MCF 10A (cell line): ENCODE results near the gene KCNJ9. TPM values are rescaled to one million over a fixed set of nuclear protein-coding genes. Genes with fewer than 3 reads are reported as not detected.

Experiments
- BruUV-seq: library from RNA; stranded (reverse); fragments of 400-500 nt; replicated peaks from 2 replicates; lab custom pipeline; 2021; lab: Mats Ljungman, UMichigan
- CTCF ChIA-PET: fragments of 300-600 bp; sonication (Branson Sonifier 250); formaldehyde crosslinking; extraction: SDS; loops from one replicate; lab custom pipeline; 2021; ENCODE audit warnings: antibody characterized with exemption, inconsistent platforms; lab: Yijun Ruan, JAX
- POLR2A ChIA-PET: fragments of 300-600, 350-650 bp; sonication (Branson Sonifier 250); formaldehyde crosslinking; extraction: SDS; loops from one replicate; lab custom pipeline; 2020; ENCODE audit warnings: antibody characterized with exemption, inconsistent platforms; lab: Yijun Ruan, JAX
- DNase-seq: peaks from one replicate; pipeline ENCODE4 v3.0.0-alpha.2; 2018; ENCODE audit not compliant: unreplicated experiment
- H3K27ac Mint-ChIP-seq: one replicate; pipeline ENCODE4 v1.8.0; 2022; ENCODE audit warnings: mild to moderate bottlenecking, low read depth, mixed read lengths; ENCODE audit not compliant: unreplicated experiment
- H3K27me3 Mint-ChIP-seq: one replicate; pipeline ENCODE4 v1.8.0; 2022; ENCODE audit warnings: mixed read lengths; ENCODE audit not compliant: insufficient read depth, unreplicated experiment
- H3K36me3 Mint-ChIP-seq: one replicate; pipeline ENCODE4 v1.8.0; 2022; ENCODE audit warnings: mild to moderate bottlenecking, moderate library complexity, mixed read lengths; ENCODE audit not compliant: insufficient read depth, unreplicated experiment
- H3K4me1 Mint-ChIP-seq: one replicate; pipeline ENCODE4 v1.8.0; 2022; ENCODE audit warnings: mixed read lengths; ENCODE audit not compliant: insufficient read depth, unreplicated experiment
- H3K4me3 Mint-ChIP-seq: one replicate; pipeline ENCODE4 v1.8.0; 2022; ENCODE audit warnings: mild to moderate bottlenecking, moderate library complexity, mixed read lengths; ENCODE audit not compliant: unreplicated experiment
- H3K9me3 Mint-ChIP-seq: one replicate; pipeline ENCODE4 v1.8.0; 2022; ENCODE audit warnings: mixed read lengths; ENCODE audit not compliant: unreplicated experiment
- intact Hi-C: fragments of 100-400 bp; cut with micrococcal nuclease; formaldehyde crosslinking; loops from 2 replicates; pipeline ENCODE4 v1.14.1; 2022
- total RNA-seq: library from RNA; stranded (reverse); gene quantifications from 2 replicates; pipeline ENCODE4 v1.2.3, GENCODE V29; 2022
- TF ChIP-seq, protein P1 (sequence below): fragments of 200-600 bp; IDR thresholded peaks from one replicate; pipeline ENCODE4 v1.8.0; 2022; ENCODE audit warnings: antibody characterized with exemption, mild to moderate bottlenecking; ENCODE audit not compliant: unreplicated experiment

The KCNJ9 gene
- total RNA-seq, 1 experiment from 2014 or later: 0.07 TPM

DNA sequence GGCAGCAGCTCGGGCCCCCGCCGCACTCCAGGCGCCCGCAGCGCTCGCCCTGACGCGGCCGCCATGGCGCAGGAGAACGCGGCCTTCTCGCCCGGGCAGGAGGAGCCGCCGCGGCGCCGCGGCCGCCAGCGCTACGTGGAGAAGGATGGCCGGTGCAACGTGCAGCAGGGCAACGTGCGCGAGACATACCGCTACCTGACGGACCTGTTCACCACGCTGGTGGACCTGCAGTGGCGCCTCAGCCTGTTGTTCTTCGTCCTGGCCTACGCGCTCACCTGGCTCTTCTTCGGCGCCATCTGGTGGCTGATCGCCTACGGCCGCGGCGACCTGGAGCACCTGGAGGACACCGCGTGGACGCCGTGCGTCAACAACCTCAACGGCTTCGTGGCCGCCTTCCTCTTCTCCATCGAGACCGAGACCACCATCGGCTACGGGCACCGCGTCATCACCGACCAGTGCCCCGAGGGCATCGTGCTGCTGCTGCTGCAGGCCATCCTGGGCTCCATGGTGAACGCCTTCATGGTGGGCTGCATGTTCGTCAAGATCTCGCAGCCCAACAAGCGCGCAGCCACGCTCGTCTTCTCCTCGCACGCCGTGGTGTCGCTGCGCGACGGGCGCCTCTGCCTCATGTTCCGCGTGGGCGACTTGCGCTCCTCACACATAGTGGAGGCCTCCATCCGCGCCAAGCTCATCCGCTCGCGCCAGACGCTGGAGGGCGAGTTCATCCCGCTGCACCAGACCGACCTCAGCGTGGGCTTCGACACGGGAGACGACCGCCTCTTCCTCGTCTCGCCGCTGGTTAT is 2.8 kb downstream of the KCNJ9 start:
- TF ChIP-seq, protein P1, sequence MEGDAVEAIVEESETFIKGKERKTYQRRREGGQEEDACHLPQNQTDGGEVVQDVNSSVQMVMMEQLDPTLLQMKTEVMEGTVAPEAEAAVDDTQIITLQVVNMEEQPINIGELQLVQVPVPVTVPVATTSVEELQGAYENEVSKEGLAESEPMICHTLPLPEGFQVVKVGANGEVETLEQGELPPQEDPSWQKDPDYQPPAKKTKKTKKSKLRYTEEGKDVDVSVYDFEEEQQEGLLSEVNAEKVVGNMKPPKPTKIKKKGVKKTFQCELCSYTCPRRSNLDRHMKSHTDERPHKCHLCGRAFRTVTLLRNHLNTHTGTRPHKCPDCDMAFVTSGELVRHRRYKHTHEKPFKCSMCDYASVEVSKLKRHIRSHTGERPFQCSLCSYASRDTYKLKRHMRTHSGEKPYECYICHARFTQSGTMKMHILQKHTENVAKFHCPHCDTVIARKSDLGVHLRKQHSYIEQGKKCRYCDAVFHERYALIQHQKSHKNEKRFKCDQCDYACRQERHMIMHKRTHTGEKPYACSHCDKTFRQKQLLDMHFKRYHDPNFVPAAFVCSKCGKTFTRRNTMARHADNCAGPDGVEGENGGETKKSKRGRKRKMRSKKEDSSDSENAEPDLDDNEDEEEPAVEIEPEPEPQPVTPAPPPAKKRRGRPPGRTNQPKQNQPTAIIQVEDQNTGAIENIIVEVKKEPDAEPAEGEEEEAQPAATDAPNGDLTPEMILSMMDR: peak; percentile 49
- CTCF ChIA-PET: interaction anchor here (1.0 to 49.6 kb wide), 22 partner anchors 3 to 208 kb away, joined by 3 to 1546 read pairs (median 12); partner anchors contain the start of genes CASQ1, IGSF8, KCNJ10 and KCNJ9
- Mint-ChIP-seq H3K4me1 (peaks cover 5% of the 10 kb centered on the region), H3K27me3 (peaks cover 41% of the 10 kb centered on the region), H3K27ac (no peak overlapping the region), H3K36me3 (no peaks in the 10 kb centered on the region), H3K9me3 (no peaks in the 10 kb centered on the region), H3K4me3 (no peak overlapping the region)
- no TSS peak for BruUV-seq
- no peak for DNase-seq
- POLR2A ChIA-PET: interaction anchor here (2.2 kb wide), 1 partner anchor 11 kb away, joined by 15 read pairs; no protein-coding TSS in a partner anchor
- intact Hi-C loops: no loop called here

DNA sequence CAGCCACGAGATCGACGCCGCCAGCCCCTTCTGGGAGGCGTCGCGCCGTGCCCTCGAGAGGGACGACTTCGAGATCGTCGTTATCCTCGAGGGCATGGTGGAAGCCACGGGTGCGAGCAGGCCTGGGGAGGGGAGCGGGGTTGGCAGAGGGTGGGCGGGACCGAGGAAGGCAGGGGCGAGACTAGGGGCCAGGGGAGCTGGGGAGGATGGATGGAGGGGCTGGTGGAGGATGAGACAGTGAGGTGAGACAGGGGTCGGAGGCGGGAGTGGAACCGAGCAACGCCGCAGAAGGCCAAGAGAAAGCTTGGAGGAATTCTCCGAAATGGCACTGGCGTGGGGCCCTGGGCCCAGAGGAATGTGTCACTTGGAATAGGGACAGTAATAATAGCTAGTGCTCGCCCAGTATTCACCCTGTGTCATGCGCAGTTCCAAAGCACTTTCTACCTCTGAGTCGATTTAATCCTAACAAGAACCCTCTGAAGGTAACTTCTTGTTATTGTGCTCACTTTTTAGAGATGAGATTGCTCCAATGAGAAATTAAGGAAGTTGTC is 3.5 kb downstream of the KCNJ9 start:
- no peaks in the 10 kb centered on the region for H3K36me3 Mint-ChIP-seq
- no peak overlapping the region for H3K27ac Mint-ChIP-seq
- TF ChIP-seq, protein P1: no peak
- no peaks in the 10 kb centered on the region for H3K9me3 Mint-ChIP-seq
- intact Hi-C loops: loop anchor here (1.0 kb wide), 3 partner anchors 167 to 331 kb away; no protein-coding TSS in a partner anchor
- H3K4me3 Mint-ChIP-seq: no peak overlapping the region
- no peak for DNase-seq
- ChIA-PET CTCF (interaction anchor here (0.6 to 37.7 kb wide), 45 partner anchors 12 to 951 kb away, joined by 3 to 1546 read pairs (median 5); partner anchors contain the start of genes CASQ1, IGSF8, KCNJ10 and KCNJ9), POLR2A (interaction anchor here (1.3 to 3.0 kb wide), 4 partner anchors 11 to 200 kb away, joined by 5 to 15 read pairs (median 6); partner anchors contain the start of genes DCAF8 and PEX19)
- H3K27me3 Mint-ChIP-seq: peaks cover 34% of the 10 kb centered on the region
- BruUV-seq: no TSS peak
- H3K4me1 Mint-ChIP-seq: peaks cover 5% of the 10 kb centered on the region

DNA sequence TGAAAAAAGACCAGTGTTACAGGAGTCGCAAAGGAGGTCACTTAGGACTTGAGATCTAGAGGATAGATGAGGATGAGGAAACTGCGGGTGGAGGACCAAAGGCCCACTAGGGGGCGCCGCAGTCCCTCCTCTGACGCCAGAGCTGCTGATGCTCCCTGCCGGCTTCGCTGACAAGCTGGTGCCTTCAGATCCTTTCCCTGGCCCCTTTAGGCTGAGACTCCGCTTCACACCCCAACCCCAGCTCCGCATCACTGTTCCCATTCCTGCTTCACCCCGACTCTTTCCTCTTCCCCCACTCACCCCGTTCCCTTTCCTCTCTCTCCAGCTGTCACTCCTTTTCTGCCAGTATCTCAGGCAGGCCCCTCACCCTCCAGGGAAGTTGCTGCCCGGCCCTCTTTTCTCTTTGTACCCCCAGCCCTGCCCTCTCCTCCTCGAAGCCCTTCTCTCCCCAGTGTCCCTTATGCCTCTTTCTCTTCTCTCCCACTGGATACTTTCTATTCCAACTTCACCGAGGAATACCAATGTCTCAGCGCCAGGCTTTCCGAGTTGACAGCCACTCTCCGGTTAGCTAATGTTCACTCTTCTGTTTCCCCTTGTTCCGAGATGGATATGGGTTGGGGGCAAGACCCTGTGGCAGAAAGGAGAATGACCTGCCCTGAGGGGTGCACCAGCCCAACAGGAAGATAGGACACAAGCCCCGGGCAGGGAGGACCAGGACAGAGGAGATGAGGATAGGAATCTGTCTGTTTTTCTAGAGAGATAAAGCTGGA is 4.5 kb downstream of the KCNJ9 start:
- intact Hi-C loops: loop anchor here (1.0 kb wide), 3 partner anchors 166 to 330 kb away; no protein-coding TSS in a partner anchor
- H3K27me3 Mint-ChIP-seq: peaks cover 24% of the 10 kb centered on the region
- H3K4me1 Mint-ChIP-seq: peaks cover 5% of the 10 kb centered on the region
- H3K4me3 Mint-ChIP-seq: no peak overlapping the region
- CTCF ChIA-PET: interaction anchor here (0.6 to 37.7 kb wide), 74 partner anchors 11 to 1031 kb away, joined by 3 to 1546 read pairs (median 5); partner anchors contain the start of genes CASQ1, IGSF8, KCNJ10 and KCNJ9
- no TSS peak for BruUV-seq
- H3K9me3 Mint-ChIP-seq: no peaks in the 10 kb centered on the region
- POLR2A ChIA-PET: interaction anchor here (0.6 to 3.0 kb wide), 10 partner anchors 10 to 953 kb away, joined by 3 to 15 read pairs (median 5); partner anchors contain the start of genes DCAF8, IGSF8 and PEX19
- DNase-seq: peak; percentile 82
- TF ChIP-seq, protein P1: peak; percentile 96
- H3K36me3 Mint-ChIP-seq: peaks cover 2% of the 10 kb centered on the region
- H3K27ac Mint-ChIP-seq: no peak overlapping the region
